ENCODE data around the gene DMXL1. TPM values are rescaled to one million over a fixed set of nuclear protein-coding genes. Genes with fewer than 3 reads are reported as not detected.
"Not testable (repeated sequence)": the region's sequence is repeated elsewhere in the genome, so short reads cannot be mapped to it uniquely, and the experiment has no call there.

The DMXL1 gene
- total and polyA plus RNA-seq, 2 donors, result 24.6 to 31.4 TPM

DNA sequence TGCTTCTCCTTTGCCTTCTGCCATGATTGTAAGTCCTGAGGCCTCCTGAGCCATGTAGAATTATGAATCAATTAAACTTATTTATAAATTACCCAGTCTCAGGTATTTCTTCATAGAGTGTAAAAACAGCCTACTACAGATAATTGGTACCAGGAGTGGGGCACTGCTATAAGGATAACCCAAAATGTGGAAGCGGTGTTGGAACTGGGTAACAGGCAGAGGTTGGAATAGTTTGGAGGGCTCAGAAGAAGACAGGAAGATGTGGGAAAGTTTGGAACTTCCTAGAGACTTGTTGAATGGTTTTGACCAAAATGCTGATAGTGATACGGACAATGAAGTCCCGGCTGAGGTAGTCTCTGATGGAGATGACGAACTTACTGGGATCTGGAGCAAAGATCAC is 64.9 kb downstream of the DMXL1 start:
- H3K9me3 ChIP-seq (ENCODE audit: control insufficient read depth in 2 of 2, insufficient read depth in 1 of 2, low read length in 1 of 2); H3K4me1 ChIP-seq (ENCODE audit: control insufficient read depth in 2 of 2, insufficient read depth in 2 of 2, low read length in 2 of 2); H3K27me3 ChIP-seq (ENCODE audit: control insufficient read depth in 2 of 2, insufficient read depth in 1 of 2, low read length in 1 of 2); H3K27ac ChIP-seq (ENCODE audit: low read depth in 1 of 2, low read length in 1 of 2); DNase-seq (ENCODE audit: low read depth in 6 of 9, low spot score in 9 of 9); H3K4me3 ChIP-seq (ENCODE audit: low read length in 2 of 2): not testable (repeated sequence)
- 99% methylated on average over 4 of the region's 4 CpGs for WGBS
- peaks cover 27 to 31% of the 10 kb centered on the region in 2 donors for H3K36me3 ChIP-seq (ENCODE audit: control insufficient read depth in 2 of 2, insufficient read depth in 2 of 2, low read length in 1 of 2)

DNA sequence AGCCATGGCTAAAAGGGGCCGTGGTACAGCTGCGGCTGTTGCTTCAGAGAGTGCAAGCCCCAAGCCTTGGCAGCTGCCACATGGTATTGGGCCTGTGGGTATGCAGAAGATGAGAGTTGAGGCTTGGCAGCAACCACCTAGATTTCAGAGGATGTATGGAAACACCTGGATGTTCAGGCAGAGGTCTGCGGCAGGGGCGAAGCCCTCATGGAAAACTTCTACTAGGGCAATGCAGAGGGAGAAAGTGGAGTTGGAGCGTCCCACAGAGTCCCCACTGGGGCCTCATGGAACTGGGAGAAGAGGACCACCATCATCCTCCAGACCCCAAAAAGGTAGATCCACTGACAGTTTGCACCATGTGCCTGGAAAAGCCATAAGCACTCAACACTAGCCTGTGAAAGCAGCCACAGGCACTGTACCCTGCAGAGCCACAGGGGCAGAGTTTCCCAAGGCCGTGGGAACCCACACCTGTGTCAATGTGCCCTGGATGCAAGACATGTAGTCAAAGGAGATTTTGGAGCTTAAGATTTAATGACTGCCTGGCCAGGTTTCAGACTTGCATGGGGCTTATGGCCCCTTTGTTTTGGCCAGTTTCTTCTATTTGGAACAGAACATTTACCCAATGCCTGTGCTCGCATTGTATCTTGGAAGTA is 65.9 kb downstream of the DMXL1 start:
- no peak overlapping the region for H3K27ac ChIP-seq (ENCODE audit: low read depth in 1 of 2, low read length in 1 of 2)
- H3K9me3 ChIP-seq (ENCODE audit: control insufficient read depth in 2 of 2, insufficient read depth in 1 of 2, low read length in 1 of 2), result peaks cover 3 to 8% of the 10 kb centered on the region in 2 donors
- H3K4me1 ChIP-seq (ENCODE audit: control insufficient read depth in 2 of 2, insufficient read depth in 2 of 2, low read length in 2 of 2), result no peaks in the 10 kb centered on the region
- no peaks in the 10 kb centered on the region for H3K27me3 ChIP-seq (ENCODE audit: control insufficient read depth in 2 of 2, insufficient read depth in 1 of 2, low read length in 1 of 2)
- peaks cover 27 to 31% of the 10 kb centered on the region in 2 donors for H3K36me3 ChIP-seq (ENCODE audit: control insufficient read depth in 2 of 2, insufficient read depth in 2 of 2, low read length in 1 of 2)
- no peak overlapping the region for H3K4me3 ChIP-seq (ENCODE audit: low read length in 2 of 2)
- over 99% methylated on average over 7 of the region's 7 CpGs for WGBS
- DNase-seq (ENCODE audit: low read depth in 6 of 9, low spot score in 9 of 9), result no peak

DNA sequence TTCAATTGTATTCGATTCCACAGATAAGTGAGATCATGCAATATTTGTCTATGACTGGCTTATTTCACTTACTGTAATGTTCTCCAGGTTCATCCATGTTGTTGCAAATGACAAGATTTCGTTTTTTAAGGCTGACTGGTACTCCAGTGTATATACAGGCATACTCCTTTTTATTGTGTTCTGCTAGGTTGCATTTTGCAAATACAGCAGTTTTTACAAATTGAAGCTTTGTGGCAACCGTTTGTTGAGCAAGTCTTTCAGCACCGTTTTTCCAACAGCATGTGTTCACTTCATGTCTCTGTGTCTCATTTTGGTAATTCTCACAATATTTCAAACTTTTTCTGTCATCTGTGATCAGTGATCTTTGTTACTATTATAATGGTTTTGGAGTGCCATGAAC is 82.7 kb downstream of the DMXL1 start:
- H3K9me3 ChIP-seq (ENCODE audit: control insufficient read depth in 2 of 2, insufficient read depth in 1 of 2, low read length in 1 of 2), result no peaks in the 10 kb centered on the region
- no peaks in the 10 kb centered on the region for H3K27me3 ChIP-seq (ENCODE audit: control insufficient read depth in 2 of 2, insufficient read depth in 1 of 2, low read length in 1 of 2)
- H3K27ac ChIP-seq (ENCODE audit: low read depth in 1 of 2, low read length in 1 of 2), result no peak overlapping the region
- H3K4me1 ChIP-seq (ENCODE audit: control insufficient read depth in 2 of 2, insufficient read depth in 2 of 2, low read length in 2 of 2), result no peaks in the 10 kb centered on the region
- H3K4me3 ChIP-seq (ENCODE audit: low read length in 2 of 2), result no peak overlapping the region
- no peak for DNase-seq (ENCODE audit: low read depth in 6 of 9, low spot score in 9 of 9)
- WGBS, result 98% methylated on average over 4 of the region's 4 CpGs
- H3K36me3 ChIP-seq (ENCODE audit: control insufficient read depth in 2 of 2, insufficient read depth in 2 of 2, low read length in 1 of 2), result peaks cover 13 to 38% of the 10 kb centered on the region in 2 donors

DNA sequence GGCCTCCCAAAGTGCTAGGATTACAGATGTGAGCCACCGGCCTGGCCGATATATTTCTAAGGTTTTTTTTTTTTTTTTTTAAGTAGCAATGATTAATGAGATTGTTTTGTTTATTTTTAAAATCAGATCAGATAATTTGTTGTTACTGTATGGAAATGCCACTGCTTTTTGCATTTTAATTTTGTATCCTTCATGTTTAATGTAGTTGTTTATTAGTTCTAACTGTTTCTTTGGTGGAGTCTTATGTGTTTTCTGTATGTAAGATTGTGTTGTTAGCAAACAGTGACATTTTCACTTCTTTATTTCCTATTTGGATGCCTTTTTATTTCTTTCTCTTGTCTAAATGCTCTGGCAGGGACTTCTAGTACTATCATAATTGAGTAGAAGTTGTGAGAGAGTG is 87.3 kb downstream of the DMXL1 start:
- peaks cover 9 to 26% of the 10 kb centered on the region in 2 donors for H3K36me3 ChIP-seq (ENCODE audit: control insufficient read depth in 2 of 2, insufficient read depth in 2 of 2, low read length in 1 of 2)
- H3K27me3 ChIP-seq (ENCODE audit: control insufficient read depth in 2 of 2, insufficient read depth in 1 of 2, low read length in 1 of 2), result no peaks in the 10 kb centered on the region
- no peak for DNase-seq (ENCODE audit: low read depth in 6 of 9, low spot score in 9 of 9)
- peaks cover 0 to 2% of the 10 kb centered on the region in 2 donors for H3K9me3 ChIP-seq (ENCODE audit: control insufficient read depth in 2 of 2, insufficient read depth in 1 of 2, low read length in 1 of 2)
- H3K4me3 ChIP-seq (ENCODE audit: low read length in 2 of 2), result no peak overlapping the region
- no peaks in the 10 kb centered on the region for H3K4me1 ChIP-seq (ENCODE audit: control insufficient read depth in 2 of 2, insufficient read depth in 2 of 2, low read length in 2 of 2)
- WGBS, result 99% methylated on average over 2 of the region's 2 CpGs
- no peak overlapping the region for H3K27ac ChIP-seq (ENCODE audit: low read depth in 1 of 2, low read length in 1 of 2)

DNA sequence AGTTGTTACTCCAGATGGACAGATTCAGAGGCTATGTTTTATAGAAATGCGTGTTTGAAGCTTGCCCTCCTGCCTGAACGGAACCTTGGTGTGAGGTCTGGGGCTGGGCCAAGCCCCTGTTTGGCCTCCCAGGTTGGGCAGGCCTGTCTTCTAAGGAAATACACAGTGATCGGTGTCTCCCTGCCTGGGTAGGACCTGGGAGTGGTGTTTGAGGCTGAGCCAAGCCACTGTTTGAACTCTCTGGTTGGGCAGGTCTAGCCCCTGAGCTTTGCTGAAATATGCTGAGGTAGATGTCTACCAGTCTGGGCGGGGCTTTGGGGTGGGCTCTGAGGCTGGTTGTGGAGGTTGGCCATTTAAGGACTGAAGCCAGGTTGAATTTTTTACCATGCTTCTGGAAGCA is 90.5 kb downstream of the DMXL1 start:
- Histone ChIP-seq H3K4me1 (ENCODE audit: control insufficient read depth in 2 of 2, insufficient read depth in 2 of 2, low read length in 2 of 2) (no peaks in the 10 kb centered on the region), H3K9me3 (ENCODE audit: control insufficient read depth in 2 of 2, insufficient read depth in 1 of 2, low read length in 1 of 2) (peaks cover 0 to 2% of the 10 kb centered on the region in 2 donors), H3K27ac (ENCODE audit: low read depth in 1 of 2, low read length in 1 of 2) (no peak overlapping the region), H3K4me3 (ENCODE audit: low read length in 2 of 2) (no peak overlapping the region), H3K27me3 (ENCODE audit: control insufficient read depth in 2 of 2, insufficient read depth in 1 of 2, low read length in 1 of 2) (no peaks in the 10 kb centered on the region), H3K36me3 (ENCODE audit: control insufficient read depth in 2 of 2, insufficient read depth in 2 of 2, low read length in 1 of 2) (peaks cover 9 to 22% of the 10 kb centered on the region in 2 donors)
- DNase-seq (ENCODE audit: low read depth in 6 of 9, low spot score in 9 of 9), result no peak
- WGBS, result 98% methylated on average over 4 of the region's 4 CpGs

DNA sequence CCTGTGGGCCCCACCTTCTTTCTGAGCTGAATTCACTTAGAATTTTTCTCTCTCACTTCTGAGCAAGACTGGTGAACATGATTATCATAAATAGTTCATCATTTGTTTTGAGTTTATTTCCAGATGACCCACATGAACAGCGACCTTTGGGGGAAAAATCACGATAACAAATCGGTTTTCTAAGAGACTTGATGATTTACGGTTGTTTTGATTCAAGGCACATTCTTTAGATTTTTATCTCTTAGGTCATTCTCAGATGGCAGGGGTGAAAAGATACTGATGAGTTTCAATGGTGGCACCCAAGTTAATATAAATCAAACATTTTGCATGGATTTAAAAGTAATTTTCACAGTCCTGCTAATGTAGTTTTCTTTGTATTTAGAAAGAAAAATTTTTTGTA is 95.1 kb downstream of the DMXL1 start:
- H3K36me3 ChIP-seq (ENCODE audit: control insufficient read depth in 2 of 2, insufficient read depth in 2 of 2, low read length in 1 of 2), result peaks cover 8 to 23% of the 10 kb centered on the region in 2 donors
- WGBS, result 72% methylated on average over 4 of the region's 4 CpGs
- DNase-seq (ENCODE audit: low read depth in 6 of 9, low spot score in 9 of 9), result no peak
- H3K27me3 ChIP-seq (ENCODE audit: control insufficient read depth in 2 of 2, insufficient read depth in 1 of 2, low read length in 1 of 2), result no peaks in the 10 kb centered on the region
- H3K9me3 ChIP-seq (ENCODE audit: control insufficient read depth in 2 of 2, insufficient read depth in 1 of 2, low read length in 1 of 2), result peaks cover 0 to 2% of the 10 kb centered on the region in 2 donors
- H3K4me3 ChIP-seq (ENCODE audit: low read length in 2 of 2), result no peak overlapping the region
- H3K27ac ChIP-seq (ENCODE audit: low read depth in 1 of 2, low read length in 1 of 2), result no peak overlapping the region
- no peaks in the 10 kb centered on the region for H3K4me1 ChIP-seq (ENCODE audit: control insufficient read depth in 2 of 2, insufficient read depth in 2 of 2, low read length in 2 of 2)

DNA sequence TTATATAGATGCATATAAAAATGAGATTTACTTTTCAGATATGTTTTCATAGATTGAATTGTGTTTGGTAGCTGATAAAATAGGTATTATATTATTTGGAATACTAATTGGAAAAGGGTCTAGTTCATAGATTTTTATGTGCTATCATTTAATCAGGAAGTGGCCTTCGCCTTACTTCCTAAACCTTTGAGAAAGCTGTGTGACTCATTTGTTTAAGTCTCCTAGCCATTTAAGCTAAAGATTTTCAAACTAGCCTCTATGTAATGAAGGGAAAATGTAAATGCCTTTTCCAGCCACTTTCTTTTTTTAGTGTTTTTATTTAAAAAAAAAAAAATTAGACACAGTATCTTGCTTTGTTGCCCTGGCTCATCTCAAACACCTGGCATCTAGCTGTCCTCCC is 97.5 kb downstream of the DMXL1 start:
- 94% methylated on average over 1 of the region's 1 CpG for whole genome bisulfite sequencing
- Histone ChIP-seq H3K27ac (ENCODE audit: low read depth in 1 of 2, low read length in 1 of 2) (no peak overlapping the region), H3K27me3 (ENCODE audit: control insufficient read depth in 2 of 2, insufficient read depth in 1 of 2, low read length in 1 of 2) (no peaks in the 10 kb centered on the region), H3K4me3 (ENCODE audit: low read length in 2 of 2) (no peak overlapping the region), H3K9me3 (ENCODE audit: control insufficient read depth in 2 of 2, insufficient read depth in 1 of 2, low read length in 1 of 2) (no peaks in the 10 kb centered on the region), H3K36me3 (ENCODE audit: control insufficient read depth in 2 of 2, insufficient read depth in 2 of 2, low read length in 1 of 2) (peaks cover 3 to 14% of the 10 kb centered on the region in 2 donors), H3K4me1 (ENCODE audit: control insufficient read depth in 2 of 2, insufficient read depth in 2 of 2, low read length in 2 of 2) (no peaks in the 10 kb centered on the region)
- no peak for DNase-seq (ENCODE audit: low read depth in 6 of 9, low spot score in 9 of 9)

DNA sequence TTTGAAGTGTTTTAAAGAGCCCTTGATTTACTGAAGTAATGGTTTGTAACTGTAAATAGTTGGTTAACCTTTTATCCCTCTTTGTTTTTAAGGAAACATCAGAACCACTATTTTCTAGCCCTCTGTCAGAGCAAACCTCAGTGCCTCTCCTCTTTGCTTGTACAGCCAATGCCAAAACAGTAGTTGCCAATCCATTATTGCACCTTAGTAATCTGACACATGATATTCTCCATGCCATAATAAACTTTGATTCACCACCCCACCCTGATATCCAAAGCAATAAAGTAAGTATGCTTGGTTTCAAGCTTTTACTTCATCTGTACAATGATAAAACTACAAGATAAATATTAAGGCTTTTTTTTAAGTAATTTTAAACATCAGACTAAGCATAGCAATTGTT is 100.8 kb downstream of the DMXL1 start:
- Histone ChIP-seq H3K27ac (ENCODE audit: low read depth in 1 of 2, low read length in 1 of 2) (no peak overlapping the region), H3K36me3 (ENCODE audit: control insufficient read depth in 2 of 2, insufficient read depth in 2 of 2, low read length in 1 of 2) (peaks cover 4 to 5% of the 10 kb centered on the region in 2 donors), H3K4me3 (ENCODE audit: low read length in 2 of 2) (no peak overlapping the region), H3K4me1 (ENCODE audit: control insufficient read depth in 2 of 2, insufficient read depth in 2 of 2, low read length in 2 of 2) (no peaks in the 10 kb centered on the region), H3K27me3 (ENCODE audit: control insufficient read depth in 2 of 2, insufficient read depth in 1 of 2, low read length in 1 of 2) (no peaks in the 10 kb centered on the region), H3K9me3 (ENCODE audit: control insufficient read depth in 2 of 2, insufficient read depth in 1 of 2, low read length in 1 of 2) (no peaks in the 10 kb centered on the region)
- no peak for DNase-seq (ENCODE audit: low read depth in 6 of 9, low spot score in 9 of 9)

DNA sequence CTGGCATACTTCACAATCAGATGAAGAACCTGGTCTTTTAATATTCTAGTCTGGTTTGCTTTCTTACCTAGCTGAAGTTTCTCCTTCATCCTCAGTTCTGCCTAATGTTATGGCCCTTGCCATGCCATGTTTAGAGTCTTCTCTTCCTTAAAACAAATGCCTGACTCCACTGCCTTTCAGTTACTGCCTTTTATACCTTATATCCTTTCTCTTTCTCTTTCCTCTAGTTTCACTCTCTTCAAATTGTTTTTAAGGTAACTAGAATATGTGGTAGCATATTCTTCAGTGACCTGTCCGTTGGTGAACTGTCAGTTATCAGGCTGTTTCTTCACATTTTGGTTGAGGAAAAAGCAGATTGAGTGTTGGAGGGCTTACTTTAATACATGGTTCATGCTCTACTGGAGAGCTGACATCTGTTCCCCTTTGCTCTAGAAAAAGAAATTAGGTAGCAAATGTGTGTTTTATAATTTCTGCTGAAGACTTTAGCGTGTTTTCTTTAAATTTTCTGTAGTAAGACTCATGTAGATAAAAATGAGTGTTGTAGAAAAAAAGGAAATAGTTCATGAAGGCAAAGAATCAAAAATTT is 103.8 kb downstream of the DMXL1 start:
- DNase-seq (ENCODE audit: low read depth in 6 of 9, low spot score in 9 of 9), result no peak
- no peaks in the 10 kb centered on the region for H3K4me1 ChIP-seq (ENCODE audit: control insufficient read depth in 2 of 2, insufficient read depth in 2 of 2, low read length in 2 of 2)
- H3K9me3 ChIP-seq (ENCODE audit: control insufficient read depth in 2 of 2, insufficient read depth in 1 of 2, low read length in 1 of 2), result no peaks in the 10 kb centered on the region
- 94% methylated on average over 2 of the region's 2 CpGs for WGBS
- peaks cover 5 to 9% of the 10 kb centered on the region in 2 donors for H3K36me3 ChIP-seq (ENCODE audit: control insufficient read depth in 2 of 2, insufficient read depth in 2 of 2, low read length in 1 of 2)
- no peak overlapping the region for H3K27ac ChIP-seq (ENCODE audit: low read depth in 1 of 2, low read length in 1 of 2)
- no peaks in the 10 kb centered on the region for H3K27me3 ChIP-seq (ENCODE audit: control insufficient read depth in 2 of 2, insufficient read depth in 1 of 2, low read length in 1 of 2)
- H3K4me3 ChIP-seq (ENCODE audit: low read length in 2 of 2), result no peak overlapping the region
